ENCODE data around the gene SUPT3H. TPM values are rescaled to one million over a fixed set of nuclear protein-coding genes. Genes with fewer than 3 reads are reported as not detected.

The SUPT3H gene
- total RNA-seq, 1 experiment from 2014 or later, result 3.6 TPM

DNA sequence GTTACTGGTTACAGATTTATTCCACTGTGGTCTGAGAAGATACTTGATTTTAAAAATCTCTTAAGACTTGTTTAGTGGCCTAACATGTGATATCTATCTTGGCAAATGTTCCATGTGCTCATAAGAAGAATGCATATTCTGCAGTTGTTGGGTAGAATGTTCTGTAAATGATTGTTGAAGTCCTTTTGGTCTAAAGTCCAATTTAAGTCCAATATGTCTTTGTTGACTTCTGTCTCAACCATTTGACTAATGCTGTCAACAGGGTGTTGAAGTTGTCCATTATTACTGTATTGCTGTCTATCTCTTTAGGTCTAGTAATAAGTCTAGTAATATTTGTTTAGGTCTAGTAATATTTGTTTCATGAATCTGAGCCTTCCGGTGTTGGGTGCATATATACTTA lies 437.4 kb downstream of the SUPT3H start:
- no peak overlapping the region for H3K4me2 ChIP-seq (ENCODE audit: low read length)
- CTCF ChIA-PET, result no interaction called here
- ATAC-seq, result no peak

DNA sequence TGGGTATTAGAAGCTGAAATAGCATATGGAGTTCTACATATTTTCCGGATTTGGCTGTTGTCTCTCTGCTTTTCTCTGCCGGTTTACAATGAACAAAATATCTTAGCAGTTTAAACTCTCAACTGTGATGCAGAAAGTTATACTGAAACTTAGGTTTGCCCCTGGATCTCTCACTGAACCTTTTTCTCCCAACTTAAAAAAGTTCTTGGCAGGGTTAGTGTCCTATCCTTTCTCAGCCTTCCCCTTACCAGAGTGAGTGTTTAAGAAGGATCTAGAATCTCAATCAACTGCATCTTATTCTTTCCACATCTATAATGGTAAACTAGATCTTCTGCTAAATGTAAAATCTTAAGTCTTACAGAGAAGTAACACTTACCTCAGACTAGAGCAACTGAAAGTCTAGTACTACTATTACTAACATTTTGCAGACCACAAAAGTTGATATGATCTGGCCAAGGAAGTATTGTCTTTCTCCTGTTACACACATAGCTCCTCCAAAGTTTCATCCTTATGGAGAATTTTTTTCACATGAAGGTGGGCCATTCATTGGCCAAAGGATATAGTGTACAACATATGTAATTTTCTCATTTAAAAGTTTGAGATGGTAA lies 441.9 kb downstream of the SUPT3H start:
- no peaks in the 10 kb centered on the region for H4K20me1 ChIP-seq (ENCODE audit: low read length)
- BruUV-seq (replicated peaks), result no TSS peak

More for the DNA sequence above, 437.4 kb downstream of the SUPT3H start:
- Histone ChIP-seq H3K79me2 (ENCODE audit: low read length) (no peaks in the 10 kb centered on the region), H3K36me3 (ENCODE audit: low read depth, low read length) (no peaks in the 10 kb centered on the region), H4K20me1 (ENCODE audit: low read length) (no peaks in the 10 kb centered on the region), H2AFZ (ENCODE audit: low read length) (no peak overlapping the region), H3K27ac (ENCODE audit: low read length) (no peak overlapping the region), H3K4me3 (ENCODE audit: low read length) (no peak overlapping the region), H3K27me3 (ENCODE audit: low read length) (no peaks in the 10 kb centered on the region), H3K9me3 (ENCODE audit: low read length) (no peaks in the 10 kb centered on the region), H3K4me1 (ENCODE audit: insufficient read depth, low read length) (no peaks in the 10 kb centered on the region), H3K9ac (ENCODE audit: low read length) (no peak overlapping the region), H3K9me2 (replicated peaks; ENCODE audit: low read length) (no peaks in the 10 kb centered on the region), H3F3A (ENCODE audit: low read length, unreplicated experiment) (no peaks in the 10 kb centered on the region)
- intact Hi-C loops (cut with micrococcal nuclease), result no loop called here
- TF ChIP-seq, protein P1, sequence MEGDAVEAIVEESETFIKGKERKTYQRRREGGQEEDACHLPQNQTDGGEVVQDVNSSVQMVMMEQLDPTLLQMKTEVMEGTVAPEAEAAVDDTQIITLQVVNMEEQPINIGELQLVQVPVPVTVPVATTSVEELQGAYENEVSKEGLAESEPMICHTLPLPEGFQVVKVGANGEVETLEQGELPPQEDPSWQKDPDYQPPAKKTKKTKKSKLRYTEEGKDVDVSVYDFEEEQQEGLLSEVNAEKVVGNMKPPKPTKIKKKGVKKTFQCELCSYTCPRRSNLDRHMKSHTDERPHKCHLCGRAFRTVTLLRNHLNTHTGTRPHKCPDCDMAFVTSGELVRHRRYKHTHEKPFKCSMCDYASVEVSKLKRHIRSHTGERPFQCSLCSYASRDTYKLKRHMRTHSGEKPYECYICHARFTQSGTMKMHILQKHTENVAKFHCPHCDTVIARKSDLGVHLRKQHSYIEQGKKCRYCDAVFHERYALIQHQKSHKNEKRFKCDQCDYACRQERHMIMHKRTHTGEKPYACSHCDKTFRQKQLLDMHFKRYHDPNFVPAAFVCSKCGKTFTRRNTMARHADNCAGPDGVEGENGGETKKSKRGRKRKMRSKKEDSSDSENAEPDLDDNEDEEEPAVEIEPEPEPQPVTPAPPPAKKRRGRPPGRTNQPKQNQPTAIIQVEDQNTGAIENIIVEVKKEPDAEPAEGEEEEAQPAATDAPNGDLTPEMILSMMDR (conservative IDR thresholded peaks at IDR 0.05; ENCODE audit: low read depth, low read length), result no peak
- TF ChIP-seq EZH2phosphoT487 (IDR thresholded peaks at IDR 0.05; ENCODE audit: borderline replicate concordance, low read length) (no peak), EZH2 (IDR thresholded peaks at IDR 0.05; ENCODE audit: low read length, unreplicated experiment) (no peak)
- BruUV-seq (replicated peaks), result no TSS peak
- POLR2A ChIA-PET (ENCODE audit: unreplicated experiment), result no interaction called here
- DNase-seq, result no peak

DNA sequence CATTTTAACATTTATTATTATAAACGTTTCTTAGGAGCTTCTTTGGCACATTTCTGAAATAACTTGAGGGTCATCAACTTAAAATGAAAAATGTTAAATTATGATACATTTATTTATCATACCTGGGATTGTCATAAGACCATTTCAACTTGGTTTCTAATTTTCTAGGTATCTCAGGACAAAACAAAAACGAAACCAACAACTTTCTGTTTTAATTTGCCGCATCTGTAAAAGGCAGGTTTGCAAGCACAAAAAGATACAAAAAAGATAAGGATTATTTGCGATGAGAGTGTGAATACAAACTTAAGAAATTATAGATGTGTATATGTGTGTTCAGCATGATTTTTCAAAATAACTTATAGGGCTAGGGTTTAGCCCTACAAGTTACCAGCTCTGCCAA lies 444.6 kb downstream of the SUPT3H start:
- intact Hi-C loops (cut with micrococcal nuclease), result no loop called here
- H3K4me3 ChIP-seq (ENCODE audit: low read length), result peak overlapping the region; percentile 63
- CTCF ChIA-PET, result no interaction called here

More for the DNA sequence above, 441.9 kb downstream of the SUPT3H start:
- ATAC-seq, result no peak
- no peaks in the 10 kb centered on the region for H3F3A ChIP-seq (ENCODE audit: low read length, unreplicated experiment)
- no peak for DNase-seq
- H3K36me3 ChIP-seq (ENCODE audit: low read depth, low read length), result no peaks in the 10 kb centered on the region
- H3K79me2 ChIP-seq (ENCODE audit: low read length), result no peaks in the 10 kb centered on the region
- no peaks in the 10 kb centered on the region for H3K27me3 ChIP-seq (ENCODE audit: low read length)
- no peak overlapping the region for H3K4me3 ChIP-seq (ENCODE audit: low read length)
- no peak overlapping the region for H3K4me2 ChIP-seq (ENCODE audit: low read length)
- ChIA-PET POLR2A (ENCODE audit: unreplicated experiment) (no interaction called here), CTCF (no interaction called here)
- TF ChIP-seq EZH2phosphoT487 (IDR thresholded peaks at IDR 0.05; ENCODE audit: borderline replicate concordance, low read length), result no peak
- no peak for TF ChIP-seq EZH2 (IDR thresholded peaks at IDR 0.05; ENCODE audit: low read length, unreplicated experiment)
- TF ChIP-seq, protein P1 (conservative IDR thresholded peaks at IDR 0.05; ENCODE audit: low read depth, low read length), result no peak
- H2AFZ ChIP-seq (ENCODE audit: low read length), result no peak overlapping the region
- no peaks in the 10 kb centered on the region for H3K9me3 ChIP-seq (ENCODE audit: low read length)
- H3K4me1 ChIP-seq (ENCODE audit: insufficient read depth, low read length), result no peaks in the 10 kb centered on the region
- H3K9ac ChIP-seq (ENCODE audit: low read length), result no peak overlapping the region
- intact Hi-C loops (cut with micrococcal nuclease), result no loop called here
- no peaks in the 10 kb centered on the region for H3K9me2 ChIP-seq (replicated peaks; ENCODE audit: low read length)
- H3K27ac ChIP-seq (ENCODE audit: low read length), result no peak overlapping the region

More for the DNA sequence above, 444.6 kb downstream of the SUPT3H start:
- Histone ChIP-seq H3K79me2 (ENCODE audit: low read length) (no peaks in the 10 kb centered on the region), H3K9ac (ENCODE audit: low read length) (peak overlapping the region; percentile 22; the same call in 1 of the 2 replicates), H3K9me3 (ENCODE audit: low read length) (no peaks in the 10 kb centered on the region), H2AFZ (ENCODE audit: low read length) (peak overlapping the region; percentile 72), H3K27ac (ENCODE audit: low read length) (no peak overlapping the region), H3K4me2 (ENCODE audit: low read length) (peak overlapping the region; percentile 61), H3K4me1 (ENCODE audit: insufficient read depth, low read length) (no peaks in the 10 kb centered on the region), H3F3A (ENCODE audit: low read length, unreplicated experiment) (no peaks in the 10 kb centered on the region), H3K27me3 (ENCODE audit: low read length) (no peaks in the 10 kb centered on the region), H3K36me3 (ENCODE audit: low read depth, low read length) (no peaks in the 10 kb centered on the region), H3K9me2 (replicated peaks; ENCODE audit: low read length) (no peaks in the 10 kb centered on the region), H4K20me1 (ENCODE audit: low read length) (no peaks in the 10 kb centered on the region)
- no TSS peak for BruUV-seq (replicated peaks)
- DNase-seq (no peak), ATAC-seq (no peak)
- POLR2A ChIA-PET (ENCODE audit: unreplicated experiment), result no interaction called here
- TF ChIP-seq EZH2 (IDR thresholded peaks at IDR 0.05; ENCODE audit: low read length, unreplicated experiment) (no peak), EZH2phosphoT487 (IDR thresholded peaks at IDR 0.05; ENCODE audit: borderline replicate concordance, low read length) (no peak)
- TF ChIP-seq, protein P1 (conservative IDR thresholded peaks at IDR 0.05; ENCODE audit: low read depth, low read length), result no peak

Measured in PC-3 (cell line).